MM.1S (cell line): ENCODE data around the gene B4GALT5.

Experiments used
- CTCF ChIP-seq: fragments of 300-600 bp; sonication (generic); IDR thresholded peaks from 2 replicates; pipeline ENCODE4 v1.5.1; 2016; ENCODE audit warnings: antibody characterized with exemption, low read length, mixed read lengths
- EZH2phosphoT487 ChIP-seq: fragments of 300-600 bp; sonication (generic); IDR thresholded peaks from 2 replicates; pipeline ENCODE4 v1.6.1; 2018; ENCODE audit warnings: antibody characterized with exemption, low read length

GRCh38 chr20:49715466-49715865 lies 1.8 kb upstream of the B4GALT5 start:
- TF ChIP-seq CTCF (no peak), EZH2phosphoT487 (no peak)
